Kidney tubule cell (primary cell): Measurements from ENCODE around the gene TRIM66.

Experiments used
- DNase-seq: peaks from one replicate; pipeline ENCODE4 v3.0.0-alpha.2; 2018; ENCODE audit warnings: low spot score

The TRIM66 gene

DNA sequence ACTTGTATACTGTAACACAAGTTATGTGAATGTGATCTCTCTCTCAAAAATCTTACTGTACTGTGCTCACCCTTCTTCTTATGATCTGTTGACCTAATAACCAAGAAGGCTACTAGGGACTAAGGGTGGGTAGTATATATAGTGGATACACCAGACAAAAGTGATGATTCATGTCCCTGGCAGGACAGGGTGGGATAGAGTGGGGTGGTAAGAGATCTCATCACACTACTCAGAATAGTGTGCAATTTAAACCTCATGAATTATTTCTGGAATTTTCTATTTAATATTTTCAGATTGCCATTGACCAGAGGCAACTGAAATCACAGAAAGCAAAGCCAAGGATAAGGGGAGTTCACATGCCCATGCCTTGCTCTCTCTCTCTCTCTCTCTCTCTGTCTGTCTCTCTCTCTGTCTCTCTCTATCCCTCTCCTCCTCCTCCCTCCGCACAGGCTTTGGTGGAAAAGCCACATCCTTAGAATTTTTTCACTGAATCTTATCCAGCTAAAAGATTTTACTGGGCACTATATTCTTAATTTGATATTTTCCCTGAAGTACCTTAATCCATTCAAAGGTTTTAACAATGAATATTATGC lies 76.4 kb downstream of the TRIM66 start:
- no peak for DNase-seq

DNA sequence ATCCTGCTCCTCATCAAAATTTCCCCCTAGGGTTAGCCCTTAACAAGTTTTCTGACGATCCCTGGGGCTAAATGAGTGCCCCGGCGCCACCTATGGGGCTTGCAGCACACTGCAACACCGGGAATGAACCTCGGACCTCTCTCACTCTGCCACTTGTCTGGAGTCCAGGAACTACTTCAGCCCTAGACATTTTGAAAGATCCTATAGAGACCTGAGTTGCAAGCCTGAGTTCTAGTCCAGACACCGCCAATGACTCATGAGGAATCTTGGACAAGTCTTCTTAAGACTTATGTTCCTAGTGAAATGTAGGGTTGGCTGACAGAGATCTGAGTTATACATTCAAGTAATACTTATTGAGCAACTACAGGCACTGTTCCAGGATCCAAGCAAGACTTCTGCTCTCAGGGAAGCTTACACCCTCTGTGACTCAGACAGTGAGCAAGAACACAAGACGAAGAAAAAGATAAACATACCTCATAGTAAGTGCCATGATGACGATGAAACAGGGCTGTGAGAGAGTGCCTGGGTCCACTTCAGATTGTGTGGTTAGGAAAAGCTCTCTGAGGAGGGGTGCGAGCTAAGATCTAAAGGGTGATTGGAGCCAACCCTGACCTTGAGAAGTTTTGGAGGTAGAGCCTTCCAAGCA lies 78.3 kb downstream of the TRIM66 start:
- DNase-seq, result peak; percentile 99

DNA sequence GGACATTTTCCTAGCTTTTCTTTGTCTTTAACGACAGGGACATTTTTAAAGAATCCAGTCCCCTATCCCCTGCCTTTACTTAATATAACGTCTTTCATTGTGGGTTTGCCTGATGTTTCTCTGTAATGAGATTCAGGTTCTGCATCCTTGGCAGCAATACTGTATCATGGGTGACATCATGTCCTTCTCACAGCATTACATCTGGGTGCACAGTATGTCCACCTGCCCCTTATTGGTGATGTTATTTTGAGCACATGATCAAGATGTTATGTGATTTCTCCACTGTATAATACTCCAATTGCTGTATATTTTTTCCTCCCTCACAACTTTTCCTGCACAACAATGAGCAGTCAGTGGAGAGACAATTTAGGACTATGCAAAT lies 78.8 kb downstream of the TRIM66 start:
- no peak for DNase-seq

DNA sequence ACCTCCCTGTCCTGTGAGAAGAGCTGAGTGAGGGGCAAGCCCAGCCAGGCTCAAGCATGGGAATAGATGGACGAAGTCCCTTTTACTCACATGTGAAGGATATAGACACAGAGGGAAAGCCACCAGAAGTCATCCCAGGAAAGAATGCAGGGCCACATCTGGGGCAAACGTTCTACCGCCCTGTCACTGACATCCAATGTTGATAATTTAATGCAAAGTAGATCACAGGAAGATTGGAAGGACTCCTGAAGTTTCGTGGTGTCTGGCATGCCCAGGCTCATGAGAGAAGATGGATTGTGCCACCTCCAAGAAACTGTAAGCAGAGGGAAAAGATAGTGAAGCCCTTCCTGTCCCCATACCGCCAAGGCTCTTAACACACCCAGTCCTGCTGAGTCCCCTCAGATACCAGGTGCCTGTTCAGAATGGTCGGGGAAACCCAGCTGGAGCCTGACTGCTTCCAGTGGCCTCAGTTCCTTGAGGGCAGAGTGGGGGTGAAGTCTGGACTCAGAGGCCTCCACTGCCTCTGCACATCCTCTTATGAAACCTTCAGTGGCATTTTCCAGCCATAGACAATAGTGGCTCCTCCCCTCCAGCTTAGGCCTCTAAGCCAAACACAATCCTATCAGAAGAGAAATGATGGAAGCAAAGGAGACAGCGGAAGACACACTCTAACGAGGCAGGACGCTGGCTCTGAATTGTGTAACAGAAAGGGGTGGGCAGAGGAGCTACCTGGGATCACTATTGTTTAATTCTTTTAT lies 80.9 kb downstream of the TRIM66 start:
- no peak for DNase-seq

DNA sequence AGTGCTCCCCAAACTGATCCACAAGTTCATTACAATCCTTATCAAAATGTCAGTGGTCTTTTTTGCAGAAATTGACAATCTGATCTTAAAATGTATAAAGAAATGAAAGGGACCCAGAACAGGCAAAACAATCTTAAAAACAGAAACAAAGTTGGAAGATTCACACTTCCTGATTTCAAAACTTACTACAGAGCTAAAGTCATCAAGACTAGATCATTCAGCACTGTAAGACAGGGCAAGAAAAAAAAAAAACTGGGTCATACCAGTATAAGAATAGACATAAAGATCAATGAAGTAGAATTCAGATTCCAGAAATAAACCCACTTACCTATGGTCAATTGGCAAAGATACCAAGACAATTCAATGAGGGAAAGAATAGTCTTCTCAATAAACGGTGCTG lies 84.0 kb downstream of the TRIM66 start:
- DNase-seq, result no peak

DNA sequence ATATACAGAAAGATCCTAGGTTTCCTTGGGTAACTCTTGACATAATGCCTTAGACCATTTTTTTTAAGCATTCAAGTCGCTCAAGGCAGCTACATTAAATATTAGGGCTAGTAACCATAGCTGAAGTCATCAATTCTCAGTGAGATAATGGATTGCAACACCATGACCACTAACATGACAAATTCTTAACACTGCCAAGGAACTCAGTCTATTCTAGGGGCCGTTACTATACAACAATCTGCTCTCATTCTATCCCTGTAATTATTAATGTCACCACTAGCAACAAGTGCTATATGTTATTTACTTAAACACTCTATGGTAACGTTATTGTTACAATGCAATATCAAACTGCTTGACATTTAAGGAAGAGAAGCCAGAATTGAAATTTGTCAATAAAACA lies 85.3 kb downstream of the TRIM66 start:
- peak; percentile 57 for DNase-seq

DNA sequence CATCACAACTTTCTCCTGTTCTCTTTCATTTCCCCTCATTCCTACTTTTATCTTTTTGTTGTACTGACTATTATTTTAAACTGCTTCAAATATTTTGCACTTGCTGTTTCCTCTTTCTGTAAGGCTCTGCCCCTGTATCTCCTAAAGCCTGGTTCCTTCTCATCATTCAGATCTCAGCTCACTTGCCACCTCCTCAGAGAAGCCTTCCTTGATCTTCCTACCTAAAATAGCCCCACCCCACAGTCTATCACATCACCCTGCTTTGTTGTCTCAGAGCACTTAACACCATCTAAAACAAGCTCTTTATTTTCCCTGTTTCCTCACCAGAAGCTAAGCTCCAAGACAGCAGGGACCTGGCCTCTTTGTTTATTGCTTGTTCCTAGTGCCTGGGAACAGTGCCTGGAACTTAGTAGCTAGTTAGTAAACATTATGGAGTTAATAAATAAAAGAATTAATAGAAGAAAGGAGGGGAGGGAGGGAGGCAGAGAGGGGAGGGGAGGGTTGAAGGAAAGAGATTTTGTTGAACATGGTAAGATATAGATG lies 85.9 kb downstream of the TRIM66 start:
- no peak for DNase-seq

DNA sequence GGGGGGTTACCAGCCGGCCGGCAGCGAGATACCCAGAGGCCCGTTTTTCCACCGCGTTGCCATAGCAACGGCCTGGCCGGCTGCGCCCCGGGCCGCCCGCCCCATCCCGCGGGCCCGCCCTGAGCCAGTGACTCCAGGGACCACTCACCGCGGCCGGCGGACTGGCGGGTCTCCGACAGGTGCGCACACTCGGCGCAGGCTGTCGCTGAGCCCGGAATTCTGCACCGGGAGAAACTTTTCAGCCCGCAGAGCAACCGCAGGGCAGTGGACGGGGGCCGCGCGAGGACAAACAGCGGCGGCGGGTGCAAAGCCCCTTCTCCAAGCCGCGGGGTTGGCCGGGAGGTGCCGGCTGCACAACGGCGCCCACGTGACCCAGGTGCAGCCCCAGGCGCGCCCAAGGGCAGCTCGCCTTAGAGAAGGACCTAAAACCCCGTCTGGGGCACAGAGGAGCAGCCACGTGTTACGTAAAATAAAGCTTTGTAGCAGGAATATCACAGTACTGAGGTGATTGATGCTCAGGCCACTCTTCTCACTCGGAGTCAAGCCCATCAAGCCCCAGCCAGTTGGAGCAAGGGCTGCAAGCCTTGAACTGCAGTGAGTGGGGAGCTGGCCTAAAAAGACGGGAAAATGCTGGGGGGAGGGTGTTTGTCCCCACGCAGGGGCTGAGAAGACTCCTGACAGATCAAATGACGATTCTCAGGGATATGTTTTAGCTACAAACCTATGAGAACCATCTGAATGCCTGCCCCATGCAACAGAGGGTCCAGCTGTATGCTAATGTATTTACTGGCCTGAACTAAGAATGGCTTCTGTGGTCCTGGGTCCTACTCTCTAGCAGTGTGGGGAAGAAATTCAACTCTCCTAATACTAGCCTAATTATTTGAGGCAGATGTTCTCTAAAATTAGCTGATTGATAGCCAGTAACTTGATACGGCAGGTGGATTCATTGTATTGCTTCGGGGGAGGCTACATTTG lies 88.2 kb downstream of the TRIM66 start, which contains the start of gene STK33:
TSS of gene STK33 (minus strand) at position 294 of the 975 bp plus-strand sequence. CDS start 119,323 bp downstream, outside the sequence.
- DNase-seq, result peak; percentile 78

DNA sequence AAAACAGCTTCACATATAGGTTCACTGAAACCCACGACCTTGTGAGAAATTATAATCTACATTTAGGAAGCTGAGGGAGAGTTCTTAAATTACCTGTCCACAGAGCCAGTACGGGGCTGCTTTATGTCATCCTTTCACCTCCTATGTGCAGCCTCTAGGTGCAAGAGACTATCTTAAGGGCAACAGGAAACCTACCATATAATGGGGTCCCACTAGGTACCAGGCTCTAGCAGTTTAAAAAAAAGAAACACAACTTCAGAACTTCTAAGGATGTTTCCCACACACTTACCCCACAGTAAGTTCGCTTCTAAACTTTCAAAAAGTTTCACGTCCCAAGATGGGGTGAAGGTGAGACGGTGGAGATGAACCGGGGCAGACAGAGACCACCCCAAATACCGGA lies 89.0 kb downstream of the TRIM66 start:
- DNase-seq, result no peak

DNA sequence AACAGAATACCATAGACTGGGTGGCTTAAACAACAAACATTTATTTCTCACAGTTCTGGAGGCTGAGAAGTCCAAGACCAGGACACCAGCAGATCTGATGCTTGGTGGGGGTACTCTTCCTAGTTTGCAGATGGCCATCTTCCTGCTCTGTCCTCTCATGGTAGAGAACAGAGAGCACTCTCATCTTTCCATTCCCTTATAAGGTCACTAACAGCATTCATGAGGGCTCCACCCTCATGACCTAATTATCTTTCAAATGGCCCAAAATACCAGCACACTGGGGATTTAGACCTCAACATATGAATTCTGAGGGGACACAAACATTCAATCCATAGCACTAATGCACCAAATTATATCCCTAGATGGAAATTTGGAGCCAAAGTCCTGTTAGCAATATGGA lies 94.5 kb downstream of the TRIM66 start:
- DNase-seq, result no peak

DNA sequence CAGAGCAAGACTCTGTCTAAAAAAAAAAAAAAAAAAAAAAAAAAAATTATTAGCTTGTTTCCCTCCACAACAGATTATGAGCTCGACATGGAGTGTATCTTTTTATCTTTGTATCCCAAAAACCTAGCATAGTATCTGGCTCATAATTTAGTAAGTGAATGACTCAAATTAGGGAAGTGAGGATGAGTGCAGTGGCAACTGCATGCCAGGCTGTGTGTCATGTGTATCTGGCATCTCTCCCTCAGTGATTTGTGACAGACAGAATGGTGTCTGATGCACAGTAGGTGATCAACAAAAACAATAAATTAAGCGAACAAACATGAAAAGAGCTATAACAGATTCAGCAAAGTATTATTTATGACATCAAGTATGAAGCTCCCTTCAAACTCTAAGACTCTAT lies 95.7 kb downstream of the TRIM66 start:
- peak; percentile 43 for DNase-seq

DNA sequence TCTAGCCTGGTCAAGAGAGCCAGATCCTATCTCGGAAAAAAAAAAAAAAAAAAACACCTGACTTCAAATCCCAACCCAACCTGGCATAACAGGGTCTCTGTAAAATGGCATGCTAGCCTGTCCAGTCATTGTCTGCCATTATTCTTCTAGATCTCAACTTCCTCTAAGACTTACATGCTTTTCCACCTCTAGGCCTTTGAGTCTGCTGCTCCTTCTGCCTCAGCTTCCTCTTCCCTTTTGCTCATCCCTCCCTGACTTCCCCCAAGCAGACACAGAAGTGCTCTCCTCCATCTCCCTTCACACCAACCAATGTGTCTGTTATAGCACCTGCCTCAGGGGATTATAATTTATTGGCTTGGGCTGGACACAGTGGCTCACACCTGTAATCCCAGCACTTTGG lies 96.3 kb downstream of the TRIM66 start:
- no peak for DNase-seq

DNA sequence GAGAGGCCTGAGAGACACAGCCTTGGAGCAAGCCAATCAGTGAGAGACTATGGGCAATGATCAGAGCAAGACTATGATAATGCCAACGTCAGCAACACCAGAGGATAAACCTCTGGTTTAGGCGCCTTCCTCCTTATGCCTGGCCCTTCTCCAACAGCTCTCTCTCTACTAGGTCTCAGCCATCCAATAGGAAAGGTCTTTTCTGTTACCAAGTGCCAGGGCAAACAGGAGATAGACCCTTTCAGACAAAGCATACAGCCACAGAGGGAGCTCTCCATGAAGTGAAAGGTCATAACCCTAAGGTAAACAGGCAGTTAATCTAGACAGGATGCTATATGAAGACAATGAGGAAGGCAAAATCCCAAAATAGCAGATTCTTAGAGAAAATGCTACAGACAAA lies 98.0 kb downstream of the TRIM66 start:
- DNase-seq, result no peak

DNA sequence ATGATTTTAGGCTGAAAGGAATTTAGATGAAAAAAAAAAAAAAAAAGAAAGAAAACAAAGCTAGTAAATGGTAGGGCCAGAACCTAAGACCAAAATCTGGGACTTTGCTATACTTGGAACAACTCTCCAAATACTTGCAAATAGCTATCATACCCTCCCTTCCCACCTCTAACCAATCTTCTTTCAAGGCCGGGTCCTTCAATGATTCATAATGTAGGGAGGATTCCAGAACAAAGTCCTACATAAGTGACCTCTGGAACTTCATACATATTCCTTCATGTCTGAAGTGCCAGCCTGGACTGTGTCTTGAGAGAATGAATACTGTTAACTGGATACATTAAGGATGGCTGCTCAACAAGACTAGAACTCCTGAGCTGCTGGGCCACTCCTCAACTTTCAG lies 98.4 kb downstream of the TRIM66 start:
- DNase-seq, result peak; percentile 31

DNA sequence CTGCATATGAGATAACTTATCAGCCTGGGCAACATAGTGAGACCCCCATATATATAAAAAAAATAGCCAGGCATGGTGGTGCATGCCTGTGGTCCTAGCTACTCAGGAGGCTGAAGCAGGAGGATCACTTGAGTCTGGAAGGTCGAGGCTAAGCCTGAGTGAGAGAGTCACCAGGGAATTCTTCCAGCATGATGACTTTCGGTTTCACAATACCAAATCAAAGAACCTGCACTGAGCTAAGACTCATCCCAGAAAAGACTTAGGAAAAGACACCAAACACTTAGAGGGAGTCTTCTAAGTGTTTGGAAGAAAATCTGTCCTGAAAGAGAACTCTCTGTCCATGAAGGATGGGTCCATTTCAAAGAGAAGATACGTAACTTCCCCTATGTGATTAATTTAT lies 101.2 kb downstream of the TRIM66 start:
- DNase-seq, result no peak

DNA sequence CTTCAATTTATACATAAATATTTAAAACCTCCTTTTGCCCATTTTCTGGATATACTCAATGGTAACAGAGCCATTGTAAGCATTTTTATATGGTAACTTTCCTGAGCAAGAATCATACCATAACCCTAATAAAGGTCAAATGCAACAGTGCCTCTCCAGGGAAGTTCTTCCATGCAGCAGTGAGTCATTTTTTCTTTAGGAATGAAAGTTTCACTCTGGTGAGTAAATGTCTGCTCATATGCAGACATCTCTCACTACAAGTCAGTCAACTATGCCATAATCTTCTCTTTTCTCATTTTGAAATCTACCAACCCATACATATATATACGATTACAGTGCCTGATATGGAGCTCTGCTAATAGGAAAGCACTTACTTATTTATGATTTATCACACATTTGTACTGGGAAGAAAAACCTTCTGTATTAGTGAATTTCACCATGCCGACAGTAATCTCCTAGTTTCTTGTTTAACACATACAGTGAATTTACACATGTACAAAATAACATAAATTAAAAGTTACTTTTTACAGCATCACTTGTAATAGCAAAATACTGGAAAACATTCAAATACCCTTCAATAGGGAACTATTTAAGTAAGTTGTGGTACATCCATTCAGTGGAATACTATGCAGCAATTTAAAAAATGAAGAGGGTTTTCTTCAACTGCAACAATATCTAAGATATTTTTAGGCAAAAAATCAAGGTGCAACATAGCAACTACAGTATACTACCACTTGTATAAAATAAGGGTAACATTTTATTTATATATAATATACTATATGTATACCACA lies 104.5 kb downstream of the TRIM66 start:
- DNase-seq, result peak; percentile 46

DNA sequence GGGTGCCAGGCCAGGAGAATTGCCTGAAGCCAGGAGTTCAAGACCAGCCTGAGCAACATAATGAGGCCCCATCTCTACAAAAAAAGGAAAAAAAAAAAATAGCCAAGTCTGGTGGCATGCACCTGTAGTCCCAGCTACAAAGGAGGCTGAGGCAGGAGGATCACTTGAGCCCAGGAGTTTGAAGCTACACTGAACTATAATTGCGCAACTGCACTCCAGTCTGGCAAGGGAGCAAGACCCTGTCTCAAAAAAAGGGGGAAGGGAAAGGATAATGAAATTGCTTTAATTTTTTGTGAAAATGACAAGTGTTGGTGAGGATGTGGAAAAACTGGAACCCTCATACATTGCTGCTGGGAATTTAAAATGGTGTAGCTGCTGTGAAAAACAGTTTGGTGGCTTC lies 107.7 kb downstream of the TRIM66 start:
- no peak for DNase-seq

DNA sequence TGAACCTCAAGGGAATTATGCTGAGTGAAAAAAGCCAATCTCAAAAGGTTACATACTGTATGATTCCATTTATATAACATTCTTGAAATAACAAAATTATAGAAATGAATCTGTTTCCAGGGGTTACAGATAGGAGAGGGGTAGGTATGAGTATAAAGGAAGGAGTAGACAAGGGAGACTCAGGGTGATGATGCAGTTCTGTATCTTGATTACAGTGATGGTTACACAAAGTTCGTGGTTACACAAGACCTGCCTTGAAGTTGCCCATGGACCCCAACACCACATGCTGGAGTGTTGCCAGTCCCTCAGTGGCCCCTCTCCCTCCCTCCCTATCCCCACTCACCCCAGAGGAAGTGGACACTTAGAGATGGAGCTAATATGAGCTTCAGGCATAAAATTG lies 108.7 kb downstream of the TRIM66 start:
- DNase-seq, result no peak

DNA sequence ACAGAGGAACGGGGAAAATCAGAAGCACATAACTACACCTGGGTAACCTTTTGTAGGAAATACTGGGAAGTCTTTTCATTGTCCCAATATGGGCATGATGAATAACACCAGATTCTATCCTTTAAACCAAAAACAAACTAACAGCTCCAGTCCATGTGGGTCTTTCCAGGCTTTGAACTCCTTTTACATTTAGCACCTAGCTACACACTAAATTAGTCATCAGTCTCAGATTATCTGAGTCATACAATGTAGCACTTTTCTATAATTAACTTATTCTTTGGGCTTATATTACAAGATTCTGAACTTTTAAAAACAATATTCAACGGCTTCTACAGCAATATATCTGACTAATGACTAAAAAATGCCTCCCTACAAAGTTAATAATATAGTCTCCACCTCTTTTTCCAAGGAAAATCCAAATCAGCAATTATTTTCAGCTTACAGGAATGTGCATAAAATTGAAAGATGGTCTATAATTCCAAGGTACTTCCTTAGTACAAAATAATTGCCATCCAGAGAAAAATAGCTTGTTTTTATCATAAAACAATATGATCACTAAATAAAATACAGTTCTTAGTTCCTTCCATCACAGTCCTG lies 114.8 kb downstream of the TRIM66 start:
- DNase-seq, result peak; percentile 47

DNA sequence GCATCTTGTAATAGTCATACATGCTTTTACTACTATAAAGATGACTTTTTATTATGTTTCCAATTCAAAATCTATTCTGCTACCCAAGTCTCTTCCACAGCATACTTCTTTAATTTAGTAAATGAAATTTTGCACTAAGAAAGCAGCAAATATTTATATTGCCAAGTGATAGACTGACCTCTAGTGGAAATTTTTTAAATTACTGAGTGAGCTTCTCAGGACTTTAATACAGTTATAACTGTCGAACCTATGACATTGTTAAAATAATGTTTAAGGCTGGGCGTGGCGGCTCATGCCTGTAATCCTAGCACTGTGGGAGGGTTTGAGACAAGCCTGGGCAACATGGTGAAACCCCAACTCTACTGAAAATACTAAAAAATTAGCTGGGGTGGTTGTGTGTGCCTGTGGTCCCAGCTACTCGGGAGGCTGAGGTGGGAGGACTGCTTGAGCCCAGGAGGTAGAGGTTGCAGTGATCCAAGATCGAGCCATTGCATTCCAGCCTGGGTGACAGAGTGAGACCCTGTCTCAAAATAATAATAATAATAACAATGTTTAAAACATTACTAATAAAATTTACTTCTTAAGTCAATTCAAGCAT lies 115.8 kb downstream of the TRIM66 start:
- peak; percentile 60 for DNase-seq
